OCI-LY7 (cell line): Measurements from ENCODE around the gene COQ8A. TPM values are rescaled to one million over a fixed set of nuclear protein-coding genes. Genes with fewer than 3 reads are reported as not detected.

Experiments
- BruUV-seq: library from RNA; stranded (reverse); fragments of 400-500 nt; replicated peaks from 2 replicates; lab custom pipeline; 2021; lab: Mats Ljungman, UMichigan
- CTCF ChIA-PET: fragments of 300-600 bp; sonication (Branson Sonifier 250); formaldehyde crosslinking; loops from one replicate; lab custom pipeline; 2022; ENCODE audit warnings: antibody characterized with exemption; ENCODE audit not compliant: unreplicated experiment; lab: Charles Lee
- POLR2A ChIA-PET: fragments of 300-600 bp; sonication (Branson Sonifier 250); formaldehyde crosslinking; loops from one replicate; lab custom pipeline; 2022; ENCODE audit warnings: antibody characterized with exemption; lab: Charles Lee
- DNase-seq: peaks from one replicate; pipeline ENCODE4 v3.0.0-alpha.2; 2015; ENCODE audit warnings: low spot score
- H2AFZ ChIP-seq: fragments of 200-600 bp; sonication (generic), shearing (Covaris generic); 2 replicates; pipeline ENCODE4 v1.6.1; 2014; ENCODE audit warnings: mild to moderate bottlenecking, antibody characterized with exemption, low read length, moderate library complexity
- H3K27ac ChIP-seq: fragments of 200-600 bp; sonication (generic); 2 replicates; pipeline ENCODE4 v1.5.1; 2014; ENCODE audit warnings: mixed run types, low read depth, mild to moderate bottlenecking, moderate library complexity, low read length, inconsistent platforms; ENCODE audit not compliant: poor library complexity, severe bottlenecking
- H3K36me3 ChIP-seq: fragments of 200-600 bp; sonication (generic); 2 replicates; pipeline ENCODE4 v1.6.1; 2014; ENCODE audit warnings: mild to moderate bottlenecking, antibody characterized with exemption, low read length, moderate library complexity, mixed read lengths; ENCODE audit not compliant: insufficient read depth
- H3K4me1 ChIP-seq: fragments of 200-600 bp; sonication (generic); 2 replicates; pipeline ENCODE4 v1.5.1; 2014; ENCODE audit warnings: mild to moderate bottlenecking, low read length; ENCODE audit not compliant: insufficient read depth, poor library complexity, severe bottlenecking
- H3K4me2 ChIP-seq: fragments of 200-600 bp; sonication (generic); 2 replicates; pipeline ENCODE4 v1.6.1; 2014; ENCODE audit warnings: mild to moderate bottlenecking, low read length
- H3K4me3 ChIP-seq: fragments of 200-600 bp; sonication (generic); 2 replicates; pipeline ENCODE4 v1.5.1; 2014; ENCODE audit warnings: mild to moderate bottlenecking, low read depth, low read length; ENCODE audit not compliant: poor library complexity, severe bottlenecking
- H3K79me2 ChIP-seq: fragments of 200-600 bp; sonication (generic); 2 replicates; pipeline ENCODE4 v1.6.1; 2016; ENCODE audit warnings: low read depth, mild to moderate bottlenecking, low read length, moderate library complexity, mixed read lengths; ENCODE audit not compliant: insufficient read depth
- H3K9me2 ChIP-seq: fragments of 200-600 bp; sonication (generic); 2 replicates; pipeline ENCODE4 v1.6.1; 2016; ENCODE audit warnings: mild to moderate bottlenecking, low read length, mixed read lengths; ENCODE audit not compliant: insufficient read depth
- H3K9me3 ChIP-seq: fragments of 200-600 bp; sonication (generic); 2 replicates; pipeline ENCODE4 v1.6.1; 2014; ENCODE audit warnings: mild to moderate bottlenecking, mixed run types, low read length, mixed read lengths
- H4K20me1 ChIP-seq: fragments of 200-600 bp; sonication (generic); 2 replicates; pipeline ENCODE4 v1.6.1; 2014; ENCODE audit warnings: mild to moderate bottlenecking, antibody characterized with exemption, low read length, moderate library complexity, mixed read lengths; ENCODE audit not compliant: insufficient read depth
- EZH2phosphoT487 ChIP-seq: fragments of 200-600 bp; sonication (generic); IDR thresholded peaks from 2 replicates; pipeline ENCODE4 v1.6.1; 2018; ENCODE audit warnings: low read depth, borderline replicate concordance, mild to moderate bottlenecking, mixed run types, antibody characterized with exemption, low read length, moderate library complexity, mixed read lengths
- intact Hi-C: fragments of 100-400 bp; cut with micrococcal nuclease; formaldehyde crosslinking; loops from one replicate; pipeline ENCODE4 v1.10.0; 2022; ENCODE audit not compliant: unreplicated experiment
- total RNA-seq, 2 experiments: library from RNA; depleted of rRNA in 1 of 2; stranded (reverse); fragments of >200 nt in 1 of 2; shearing (Covaris generic) in 1 of 2; gene quantifications; 2 replicates each; pipeline ENCODE4 v1.2.3, GENCODE V29; 2014 to 2022
- TF ChIP-seq, protein P1 (sequence below): fragments of 200-600 bp; sonication (generic); conservative IDR thresholded peaks from 2 replicates; pipeline ENCODE4 v1.5.1; 2014; ENCODE audit warnings: mild to moderate bottlenecking, antibody characterized with exemption, low read length, moderate library complexity, mixed read lengths

COQ8A gene
- total RNA-seq, 2 experiments from 2014 or later = 19.4 to 19.6 TPM

DNA sequence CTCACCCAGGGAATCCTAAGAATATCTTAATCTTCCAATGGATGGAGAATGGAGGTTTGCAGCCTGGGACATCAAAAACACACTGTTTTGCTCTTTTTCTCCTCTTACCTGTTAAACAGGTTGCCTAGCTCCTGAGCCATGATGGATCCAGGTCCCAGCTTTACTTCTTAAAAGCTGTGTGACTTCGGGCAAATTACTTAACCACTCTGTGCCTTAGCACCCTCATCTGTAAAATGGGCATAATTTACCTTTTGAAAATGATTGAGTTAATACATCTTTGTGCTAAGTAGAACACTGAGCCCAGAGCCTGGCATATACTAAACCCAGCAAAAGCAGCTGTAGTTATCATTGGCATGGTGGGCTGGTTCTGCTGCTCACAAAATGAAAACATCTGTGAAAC is 10.2 kb downstream of the COQ8A start:
- Histone ChIP-seq H3K36me3 (no peaks in the 10 kb centered on the region), H2AFZ (no peak overlapping the region), H4K20me1 (no peaks in the 10 kb centered on the region; the same call in 1 of the 2 replicates), H3K27ac (no peak overlapping the region), H3K4me3 (no peak overlapping the region), H3K4me2 (no peak overlapping the region), H3K4me1 (no peaks in the 10 kb centered on the region), H3K9me3 (no peaks in the 10 kb centered on the region), H3K79me2 (no peaks in the 10 kb centered on the region), H3K9me2 (no peaks in the 10 kb centered on the region)
- TF ChIP-seq, protein P1, sequence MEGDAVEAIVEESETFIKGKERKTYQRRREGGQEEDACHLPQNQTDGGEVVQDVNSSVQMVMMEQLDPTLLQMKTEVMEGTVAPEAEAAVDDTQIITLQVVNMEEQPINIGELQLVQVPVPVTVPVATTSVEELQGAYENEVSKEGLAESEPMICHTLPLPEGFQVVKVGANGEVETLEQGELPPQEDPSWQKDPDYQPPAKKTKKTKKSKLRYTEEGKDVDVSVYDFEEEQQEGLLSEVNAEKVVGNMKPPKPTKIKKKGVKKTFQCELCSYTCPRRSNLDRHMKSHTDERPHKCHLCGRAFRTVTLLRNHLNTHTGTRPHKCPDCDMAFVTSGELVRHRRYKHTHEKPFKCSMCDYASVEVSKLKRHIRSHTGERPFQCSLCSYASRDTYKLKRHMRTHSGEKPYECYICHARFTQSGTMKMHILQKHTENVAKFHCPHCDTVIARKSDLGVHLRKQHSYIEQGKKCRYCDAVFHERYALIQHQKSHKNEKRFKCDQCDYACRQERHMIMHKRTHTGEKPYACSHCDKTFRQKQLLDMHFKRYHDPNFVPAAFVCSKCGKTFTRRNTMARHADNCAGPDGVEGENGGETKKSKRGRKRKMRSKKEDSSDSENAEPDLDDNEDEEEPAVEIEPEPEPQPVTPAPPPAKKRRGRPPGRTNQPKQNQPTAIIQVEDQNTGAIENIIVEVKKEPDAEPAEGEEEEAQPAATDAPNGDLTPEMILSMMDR = no peak
- no peak for TF ChIP-seq EZH2phosphoT487
- no peak for DNase-seq
- ChIA-PET POLR2A (interaction anchor here (1.8 kb wide), 1 partner anchor 8 kb away, joined by 5 read pairs; no protein-coding TSS in a partner anchor), CTCF (no interaction called here)
- no TSS peak for BruUV-seq
- intact Hi-C loops = no loop called here

DNA sequence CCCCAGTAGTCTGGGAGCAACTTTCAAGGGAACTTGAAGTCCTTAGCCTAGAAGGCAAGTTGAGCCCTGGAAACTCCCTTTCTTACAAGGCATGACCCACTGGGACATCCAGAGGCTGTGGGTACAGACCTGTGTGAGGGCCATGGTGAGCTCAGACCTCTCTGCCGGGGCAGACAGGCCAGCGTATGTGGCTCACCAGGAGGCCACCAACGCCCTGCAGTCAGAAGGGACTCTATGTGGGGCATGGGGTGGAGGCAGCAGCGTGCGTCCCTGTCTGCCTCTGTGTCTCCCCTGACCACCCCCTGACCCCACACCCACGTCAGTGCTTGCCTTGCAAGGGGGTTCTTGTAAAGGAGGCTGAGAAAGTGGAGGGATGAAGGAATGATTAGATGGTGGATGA is 10.8 kb downstream of the COQ8A start:
- Histone ChIP-seq H3K4me2 (no peak overlapping the region), H4K20me1 (no peaks in the 10 kb centered on the region; the same call in 1 of the 2 replicates), H3K27ac (no peak overlapping the region), H3K4me1 (no peaks in the 10 kb centered on the region), H3K4me3 (no peak overlapping the region), H3K9me3 (no peaks in the 10 kb centered on the region), H3K9me2 (no peaks in the 10 kb centered on the region), H3K79me2 (no peaks in the 10 kb centered on the region), H2AFZ (no peak overlapping the region), H3K36me3 (no peaks in the 10 kb centered on the region)
- no TSS peak for BruUV-seq
- ChIA-PET CTCF (no interaction called here), POLR2A (interaction anchor here (1.8 kb wide), 1 partner anchor 8 kb away, joined by 5 read pairs; no protein-coding TSS in a partner anchor)
- DNase-seq = no peak
- intact Hi-C loops = no loop called here
- TF ChIP-seq, protein P1 = no peak
- TF ChIP-seq EZH2phosphoT487 = no peak

DNA sequence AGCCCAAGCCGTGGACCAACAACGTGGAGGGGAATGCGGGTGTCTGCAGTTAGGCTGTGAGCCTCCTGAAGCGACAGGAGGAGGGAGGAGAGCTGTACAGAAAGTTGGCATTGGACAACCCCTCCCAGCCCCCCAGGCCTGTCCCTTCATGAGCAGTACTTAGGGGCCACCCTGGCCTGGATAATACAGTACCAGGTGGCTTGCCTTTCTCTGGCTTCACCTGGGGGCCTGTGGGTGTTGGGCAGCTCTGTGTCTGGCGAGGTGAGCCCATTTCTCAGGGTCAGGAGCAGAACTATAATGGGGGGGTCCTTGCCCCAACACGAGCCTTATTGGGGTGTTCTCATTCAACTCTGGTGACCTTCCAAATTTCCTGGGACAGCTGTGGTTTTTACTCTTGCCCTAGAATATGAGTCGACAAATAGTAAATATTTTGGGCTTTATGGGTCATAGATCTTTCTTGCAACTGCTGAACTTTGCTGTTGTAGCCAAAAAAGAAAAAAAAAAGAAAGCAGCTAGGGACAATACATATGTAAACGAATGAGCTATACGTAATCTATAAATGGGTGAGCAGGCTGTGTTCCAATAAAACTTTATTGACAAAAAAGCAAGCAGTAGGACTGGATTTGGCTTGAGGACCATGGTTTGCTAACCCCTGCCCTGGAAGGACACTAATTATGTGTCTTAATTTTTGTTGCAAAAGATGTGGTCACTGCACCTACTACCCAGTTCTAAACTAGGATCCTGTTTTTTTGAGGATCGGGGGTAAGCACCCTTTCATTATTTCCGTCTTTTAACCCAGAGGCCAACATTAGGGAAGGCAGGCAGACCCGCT is 11.4 kb downstream of the COQ8A start:
- TF ChIP-seq, protein P1 = no peak
- no peak for TF ChIP-seq EZH2phosphoT487
- Histone ChIP-seq H3K79me2 (no peaks in the 10 kb centered on the region), H3K9me2 (no peaks in the 10 kb centered on the region), H3K36me3 (no peaks in the 10 kb centered on the region), H3K27ac (no peak overlapping the region), H3K9me3 (no peaks in the 10 kb centered on the region), H4K20me1 (no peaks in the 10 kb centered on the region; the same call in 1 of the 2 replicates), H3K4me1 (no peaks in the 10 kb centered on the region), H3K4me2 (no peak overlapping the region), H3K4me3 (no peak overlapping the region), H2AFZ (no peak overlapping the region)
- CTCF ChIA-PET = no interaction called here
- intact Hi-C loops = no loop called here
- no peak for DNase-seq
- BruUV-seq = no TSS peak
- POLR2A ChIA-PET = interaction anchor here (1.2 to 1.8 kb wide), 2 partner anchors 9 to 39 kb away, joined by 3 to 5 read pairs; no protein-coding TSS in a partner anchor
